Stimulated activated CD8-positive, alpha-beta memory T cell treated with anti-CD3 and anti-CD28 coated beads, Interleukin-15, amount 100 ng/mL, for 4 hours (primary cell): ENCODE measurements around the gene NDUFA7.
"Not testable (repeated sequence)": the region's sequence is repeated elsewhere in the genome, so short reads cannot be mapped to it uniquely, and the experiment has no call there.

ENCODE experiments used
- DNase-seq, 2 donors: peaks; one replicate each; pipeline ENCODE4 v3.0.0-alpha.2; 2020; ENCODE audit warnings: low read depth in 2 of 2

NDUFA7 gene

DNA sequence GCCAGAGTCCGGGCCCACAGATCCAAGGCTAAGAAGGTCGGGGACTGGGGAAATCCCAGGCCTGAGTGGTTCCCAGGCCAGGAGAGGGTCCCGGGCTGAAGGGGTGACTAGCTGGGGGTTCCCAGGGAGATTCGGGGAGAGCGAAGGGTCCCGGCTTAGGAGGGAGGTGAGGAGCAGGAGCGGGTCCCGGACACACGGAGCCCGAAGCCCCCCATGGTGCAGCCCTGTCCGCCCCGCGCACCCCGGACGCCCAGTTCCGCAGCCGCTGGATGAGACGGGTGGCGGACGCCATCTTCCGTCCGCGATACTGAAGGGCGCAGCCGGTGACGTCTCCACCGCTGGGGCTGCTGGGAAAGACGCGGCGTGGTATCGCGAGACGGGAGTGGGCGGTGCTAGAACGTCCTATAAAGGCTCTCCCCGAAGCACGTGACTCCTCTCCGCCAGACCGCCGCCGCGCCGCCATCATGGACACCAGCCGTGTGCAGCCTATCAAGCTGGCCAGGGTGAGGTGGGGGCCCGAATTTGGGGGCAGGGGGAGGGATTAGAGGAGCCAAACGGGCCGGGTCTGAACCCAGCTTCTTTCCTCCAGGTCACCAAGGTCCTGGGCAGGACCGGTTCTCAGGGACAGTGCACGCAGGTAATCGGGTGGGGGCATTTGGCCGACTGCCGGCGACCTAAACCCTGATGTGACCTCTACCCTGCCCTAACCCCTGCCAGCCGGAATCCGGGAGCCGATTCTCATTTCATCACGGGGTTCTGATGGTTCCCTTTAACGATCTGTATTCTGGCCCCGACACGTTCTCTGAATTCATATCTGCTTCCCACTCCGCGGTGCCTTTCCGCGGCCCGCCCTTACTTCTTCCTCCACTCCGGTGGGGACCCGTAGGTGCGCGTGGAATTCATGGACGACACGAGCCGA, at the start of gene NDUFA7, which contains the start of gene RPS28:
Gene NDUFA7, minus strand, starts transcription at position 309 of the 919 bp plus-strand sequence. Its CDS starts 17 bp downstream, at position 292.
Gene RPS28, plus strand, starts transcription at position 430 of the 919 bp plus-strand sequence. Its CDS starts 35 bp downstream, at position 465.
- peak; percentile 93 to 94 for DNase-seq

DNA sequence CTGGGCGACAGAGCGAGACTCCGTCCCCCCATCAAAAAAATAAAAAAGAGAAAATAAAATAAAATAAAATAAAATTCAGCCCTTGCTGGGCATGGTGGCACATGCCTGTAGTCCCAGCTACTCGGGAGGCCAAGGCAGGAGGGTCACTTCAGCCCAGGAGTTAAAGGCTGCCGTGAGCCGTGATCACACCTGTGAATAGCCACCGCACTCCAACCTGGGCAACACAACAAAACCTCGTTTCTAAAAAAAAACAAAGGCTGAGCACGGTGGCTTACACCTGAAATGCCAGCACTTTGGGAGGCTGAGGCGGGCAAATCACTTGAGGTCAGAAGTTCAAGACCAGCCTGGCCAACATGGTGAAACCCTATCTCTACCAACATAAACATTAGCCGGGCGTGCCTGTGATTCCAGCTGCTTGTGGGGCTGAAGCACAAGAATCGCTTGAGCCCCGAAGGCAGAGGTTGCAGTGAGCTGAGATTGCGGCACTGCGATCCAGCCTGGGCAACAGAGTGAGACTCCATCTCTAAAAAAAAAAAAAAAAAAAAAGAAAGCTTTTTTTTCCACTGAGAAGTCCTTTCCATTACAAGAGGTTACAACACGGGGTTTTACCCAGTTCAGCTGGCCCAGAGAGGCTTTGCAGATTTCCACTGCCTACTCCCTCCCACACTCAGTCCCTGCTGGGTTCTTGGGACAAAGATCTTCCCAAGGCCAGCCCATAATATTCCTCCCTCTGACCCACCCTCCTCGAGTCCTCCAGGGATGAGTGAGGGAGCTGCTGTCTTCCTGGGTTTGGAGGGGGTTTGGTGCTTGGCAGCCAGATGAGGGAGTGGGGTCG, 49.2 kb upstream of the NDUFA7 start:
- no peak for DNase-seq

DNA sequence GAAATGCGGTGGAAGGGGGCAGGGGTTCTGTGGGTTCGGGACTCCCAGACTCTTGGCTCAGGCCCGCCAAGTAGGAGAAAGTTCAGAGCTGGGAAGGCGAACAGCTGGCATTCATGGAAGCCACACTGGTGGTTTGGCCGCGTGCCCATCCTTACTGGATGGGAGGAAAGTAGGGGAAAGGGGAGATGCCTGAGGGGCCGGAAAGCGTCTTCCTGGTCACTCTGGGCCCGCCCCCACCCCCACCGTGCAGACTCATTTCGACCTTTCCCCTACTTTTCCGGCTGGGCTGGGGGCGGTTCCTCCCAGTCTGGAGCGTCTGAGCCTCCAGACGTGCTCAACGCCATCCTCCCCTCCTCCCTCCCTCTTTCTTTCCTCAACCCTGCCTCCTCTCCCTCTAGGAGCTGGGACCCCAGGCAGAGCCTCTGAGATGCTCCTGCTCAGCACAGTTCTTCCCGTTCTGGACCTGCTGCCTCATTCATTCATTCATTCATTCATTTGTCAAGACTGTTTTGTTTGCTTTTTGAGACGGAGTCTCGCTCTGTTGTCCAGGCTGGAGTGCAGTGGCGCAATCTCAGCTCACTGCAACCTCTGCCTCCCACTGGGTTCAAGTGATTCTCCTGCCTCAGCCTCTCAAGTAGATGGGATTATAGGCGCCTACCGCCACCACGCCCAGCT, 46.3 kb upstream of the NDUFA7 start:
- no peak for DNase-seq

DNA sequence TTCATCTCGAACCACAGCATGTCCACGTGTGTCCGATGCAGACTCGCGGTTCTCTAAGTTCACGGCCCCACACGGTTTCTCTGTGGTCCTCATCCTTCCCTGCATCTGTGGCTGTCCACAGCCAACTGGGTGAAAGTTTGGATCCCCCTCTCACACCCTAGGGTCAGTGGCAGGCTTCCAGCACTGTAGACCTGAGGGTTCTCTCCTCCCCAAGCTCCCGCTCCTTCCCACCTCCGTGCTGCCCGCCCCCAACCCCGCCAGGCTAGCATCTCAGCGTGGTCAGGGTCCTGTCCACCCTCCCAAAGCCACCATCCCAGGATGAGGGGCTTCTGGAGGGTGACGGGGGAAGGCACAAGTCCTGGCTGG, 45.8 kb upstream of the NDUFA7 start:
- DNase-seq, result no peak

DNA sequence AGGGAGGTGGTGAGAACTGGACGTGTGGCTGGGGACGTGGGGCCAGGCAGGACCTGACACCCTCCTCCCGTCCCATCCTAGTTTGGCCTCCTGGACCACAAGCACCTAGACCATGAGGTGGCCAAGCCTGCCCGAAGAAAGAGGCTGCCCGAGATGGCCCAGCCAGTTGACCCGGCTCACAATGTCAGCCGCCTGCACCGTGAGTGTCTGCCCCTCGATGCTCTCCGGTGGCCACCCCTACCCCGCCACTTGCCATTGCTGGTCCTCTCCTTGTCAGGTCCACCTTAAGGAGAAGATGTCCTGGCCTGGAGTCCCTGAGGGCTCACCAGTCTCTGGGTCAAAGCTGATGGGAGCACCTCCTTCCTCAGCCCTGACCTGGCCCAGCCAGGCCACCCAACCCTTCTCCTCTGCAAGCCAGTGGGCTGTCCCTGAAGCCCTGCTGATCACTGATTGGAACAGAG, 45.0 kb upstream of the NDUFA7 start:
- DNase-seq, result no peak

DNA sequence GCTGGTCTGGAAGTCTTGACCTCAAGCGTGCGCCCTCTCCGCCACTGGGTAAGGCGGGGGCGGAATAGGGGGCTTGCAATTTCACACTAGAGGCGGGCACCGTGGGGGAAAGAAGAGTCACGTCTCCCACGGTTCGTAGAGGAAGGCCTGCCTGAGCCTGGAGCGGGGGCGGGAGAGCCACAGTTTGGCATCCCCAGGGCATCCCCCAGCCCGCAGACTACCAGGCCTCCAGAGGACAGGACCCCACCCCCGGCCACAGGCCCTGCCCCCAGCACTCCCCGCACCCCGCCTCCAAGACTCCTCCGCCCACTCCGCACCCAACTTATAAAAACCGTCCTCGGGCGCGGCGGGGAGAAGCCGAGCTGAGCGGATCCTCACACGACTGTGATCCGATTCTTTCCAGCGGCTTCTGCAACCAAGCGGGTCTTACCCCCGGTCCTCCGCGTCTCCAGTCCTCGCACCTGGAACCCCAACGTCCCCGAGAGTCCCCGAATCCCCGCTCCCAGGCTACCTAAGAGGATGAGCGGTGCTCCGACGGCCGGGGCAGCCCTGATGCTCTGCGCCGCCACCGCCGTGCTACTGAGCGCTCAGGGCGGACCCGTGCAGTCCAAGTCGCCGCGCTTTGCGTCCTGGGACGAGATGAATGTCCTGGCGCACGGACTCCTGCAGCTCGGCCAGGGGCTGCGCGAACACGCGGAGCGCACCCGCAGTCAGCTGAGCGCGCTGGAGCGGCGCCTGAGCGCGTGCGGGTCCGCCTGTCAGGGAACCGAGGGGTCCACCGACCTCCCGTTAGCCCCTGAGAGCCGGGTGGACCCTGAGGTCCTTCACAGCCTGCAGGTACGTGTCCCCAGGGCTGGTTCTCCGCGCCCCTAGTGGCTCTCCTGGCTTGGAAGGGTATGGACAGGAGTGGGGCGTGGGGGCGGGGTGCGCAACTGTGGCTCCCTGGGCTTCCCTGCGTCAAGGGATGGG, 42.9 kb upstream of the NDUFA7 start, which contains the start of gene ANGPTL4:
Gene ANGPTL4, plus strand, starts transcription at position 353 of the 969 bp plus-strand sequence. Its CDS starts 167 bp downstream, at position 520.
- peak; percentile 50 to 57 for DNase-seq

DNA sequence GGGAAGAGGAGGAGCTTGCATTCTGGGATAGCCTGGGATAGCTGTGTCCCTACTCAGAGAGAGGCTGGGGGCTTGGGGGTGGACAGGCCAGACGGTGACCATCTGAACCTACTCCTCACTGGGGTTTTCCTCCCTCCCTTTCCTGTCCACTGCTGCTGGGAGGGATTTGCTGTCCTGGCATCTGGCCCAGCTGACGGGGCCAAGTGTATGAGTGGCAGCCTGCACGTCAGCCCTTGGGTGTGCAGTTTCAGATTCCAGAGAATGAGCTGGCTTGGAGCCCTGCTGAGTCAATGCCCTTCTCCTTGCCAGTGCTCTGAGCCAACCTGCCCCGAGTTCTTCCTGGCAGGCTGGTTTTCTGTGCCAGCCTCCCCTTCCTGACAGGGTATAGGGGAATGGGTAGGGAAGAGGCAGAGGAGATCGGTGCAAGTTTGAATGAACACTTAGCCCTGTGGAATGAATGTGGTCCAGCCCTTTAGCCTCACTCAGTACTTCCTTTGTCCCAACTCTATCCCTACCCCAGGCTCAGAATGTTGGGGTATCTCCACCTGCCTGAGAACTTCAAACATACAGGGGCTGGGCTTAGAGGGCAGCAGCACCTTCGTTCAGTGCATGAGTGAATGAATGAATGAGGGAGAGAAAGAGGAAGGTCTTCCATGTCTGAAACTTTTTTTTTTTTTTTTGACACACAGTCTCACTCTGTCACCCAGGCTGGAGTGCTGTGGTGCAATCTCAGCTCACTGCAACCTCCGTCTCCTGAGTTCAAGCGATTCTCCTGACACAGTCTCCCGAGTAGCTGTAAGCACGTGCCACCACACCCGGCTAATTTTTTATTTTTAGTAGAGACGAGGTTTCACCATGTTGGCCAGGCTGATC, 41.0 kb upstream of the NDUFA7 start:
- no peak for DNase-seq

DNA sequence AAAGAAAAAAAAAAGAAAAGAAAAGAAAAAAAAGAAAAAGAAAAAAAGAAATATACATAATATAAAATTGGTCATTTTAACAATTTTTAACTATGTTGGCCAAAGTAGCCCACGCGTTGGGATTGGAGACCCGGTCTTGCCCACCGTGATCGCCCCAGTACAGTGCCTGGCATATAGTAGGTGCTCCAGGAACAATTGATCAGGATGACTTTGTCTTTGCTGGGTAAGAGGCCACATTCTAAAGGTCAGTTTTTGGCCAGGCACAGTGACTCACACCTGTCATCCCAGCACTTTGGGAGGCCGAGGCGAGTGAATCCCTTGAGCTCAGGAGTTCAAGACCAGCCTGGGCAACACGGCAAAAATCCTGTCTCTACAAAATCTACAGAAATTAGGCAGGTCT, 39.0 kb upstream of the NDUFA7 start:
- DNase-seq, result no peak

DNA sequence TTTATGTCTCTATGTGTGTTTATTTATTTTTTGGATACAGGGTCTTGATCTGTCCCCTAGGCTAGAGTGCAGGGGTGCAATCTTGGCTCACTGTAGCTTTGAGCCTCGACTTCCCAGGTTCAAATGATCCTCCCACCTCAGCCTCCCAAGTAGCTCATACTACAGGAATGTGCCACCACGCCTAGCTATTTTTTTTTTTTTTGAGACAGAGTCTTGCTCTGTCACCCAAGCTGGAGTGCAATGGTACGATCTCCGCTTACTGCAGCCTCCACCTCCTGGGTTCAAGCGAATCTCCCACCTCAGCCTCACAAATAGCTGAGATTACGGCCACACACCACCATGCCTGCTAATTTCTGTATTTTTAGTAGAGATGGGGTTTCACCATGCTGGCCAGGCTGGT, 37.8 kb upstream of the NDUFA7 start:
- DNase-seq, result no peak

DNA sequence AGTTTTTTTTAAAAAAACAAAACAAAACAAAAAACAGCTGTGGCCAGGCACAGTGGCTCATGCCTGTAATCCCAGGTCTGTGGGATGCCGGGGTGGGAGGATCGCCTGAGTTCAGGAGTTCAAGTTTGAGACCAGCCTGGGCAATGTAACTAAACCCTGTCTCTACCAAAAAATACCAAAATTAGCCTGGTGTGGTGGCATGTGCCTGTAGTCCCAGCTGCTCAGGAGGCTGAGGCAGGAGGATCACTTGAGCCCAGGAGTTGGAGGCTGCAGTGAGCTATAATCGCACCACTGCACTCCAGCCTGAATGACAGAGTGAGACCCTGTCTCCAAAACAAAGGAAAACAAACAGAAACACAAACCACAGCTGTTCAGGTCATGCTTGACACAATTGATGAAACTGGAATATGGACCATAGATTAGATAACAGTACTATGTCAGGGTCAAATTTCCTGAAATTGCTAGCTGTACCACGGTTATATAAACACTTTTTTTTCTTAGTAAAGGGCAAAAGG, 35.9 kb upstream of the NDUFA7 start:
- no peak for DNase-seq

DNA sequence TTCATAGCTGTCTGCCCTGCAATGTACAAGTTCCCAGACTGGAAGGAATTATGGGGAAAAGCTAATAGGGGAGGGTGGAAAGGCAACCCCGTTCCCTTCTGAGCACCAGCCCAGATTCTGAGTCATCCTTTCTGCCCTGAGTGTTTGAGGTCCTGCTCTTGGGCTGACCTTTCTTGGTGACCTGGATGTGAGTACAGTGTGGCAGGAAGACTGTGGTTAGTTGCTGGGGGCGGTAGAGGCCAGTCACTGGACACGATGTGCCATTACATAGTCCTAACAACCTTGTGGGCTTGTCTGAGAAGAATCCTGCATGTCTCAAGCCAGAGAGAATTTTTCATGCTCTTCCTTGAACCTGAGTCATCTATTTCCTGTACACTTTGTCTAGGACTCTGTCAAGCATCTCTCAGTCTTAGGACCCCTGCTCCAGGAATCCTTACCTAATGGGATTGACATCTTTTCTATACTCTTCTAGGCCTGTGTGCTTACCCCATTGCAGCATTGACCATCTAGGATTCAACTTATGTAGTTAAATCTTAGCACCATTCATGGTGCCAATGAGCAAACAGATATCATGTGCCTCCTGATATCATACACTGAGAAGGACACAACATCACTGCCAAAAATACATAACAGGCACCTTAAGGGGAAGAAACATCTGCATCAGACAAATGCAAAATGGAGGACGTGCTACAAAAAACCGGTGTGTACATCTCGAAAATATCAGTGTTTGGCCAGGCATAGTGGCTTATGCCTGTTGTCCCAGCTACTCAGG, 34.6 kb upstream of the NDUFA7 start:
- no peak for DNase-seq

DNA sequence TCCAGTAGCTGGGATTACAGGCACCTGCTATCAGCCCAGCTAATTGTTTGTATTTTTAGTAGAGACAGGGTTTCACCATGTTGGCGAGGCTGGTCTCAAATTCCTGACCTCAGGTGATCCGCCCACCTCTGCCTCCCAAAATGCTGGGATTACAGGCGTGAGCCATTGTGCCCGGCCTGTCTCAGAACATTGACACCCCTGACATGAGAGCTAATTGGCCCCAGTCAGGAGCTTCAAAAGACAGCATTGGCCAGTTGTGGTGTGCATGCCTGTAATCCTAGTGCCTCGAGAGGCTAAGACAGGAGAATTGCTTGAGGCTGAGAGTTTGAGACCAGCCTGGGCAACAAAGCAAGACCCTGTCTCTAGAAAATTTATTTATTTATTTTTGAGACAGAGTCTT, 31.7 kb upstream of the NDUFA7 start:
- not testable (repeated sequence) for DNase-seq

DNA sequence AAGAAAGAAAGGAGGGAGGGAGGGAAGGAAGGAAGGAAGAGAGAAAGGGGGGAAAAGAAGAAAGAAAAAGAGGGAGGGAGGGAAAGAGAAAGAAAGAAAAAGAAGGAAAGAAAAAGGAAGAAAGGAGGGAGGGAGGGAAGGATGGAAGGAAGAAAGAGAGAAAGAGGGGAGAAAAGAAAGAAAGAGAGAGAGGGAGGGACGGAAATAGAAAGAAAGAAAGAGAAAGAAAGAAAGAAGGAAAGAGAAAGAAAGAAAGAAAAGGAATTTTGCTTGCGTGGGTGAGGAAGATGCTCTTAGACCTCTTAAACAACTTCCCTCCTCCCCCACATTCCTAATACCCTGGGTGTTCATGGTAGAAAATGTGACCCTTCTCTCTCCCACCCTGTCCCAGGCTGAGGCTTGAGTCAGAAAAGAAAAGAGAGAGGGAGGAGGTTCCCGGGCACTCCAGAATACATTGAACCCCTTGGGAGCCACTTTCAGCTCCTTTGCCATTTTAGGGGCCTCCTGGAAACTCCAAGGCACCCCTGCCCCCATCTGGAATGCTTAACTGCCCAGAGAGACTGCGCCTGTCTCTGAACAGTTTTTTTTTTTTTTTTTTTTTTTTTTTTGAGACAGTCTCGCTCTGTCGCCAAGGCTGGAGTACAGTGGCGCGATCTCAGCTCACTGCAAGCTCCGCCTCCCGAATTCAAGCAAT, 31.1 kb upstream of the NDUFA7 start:
- no peak for DNase-seq

DNA sequence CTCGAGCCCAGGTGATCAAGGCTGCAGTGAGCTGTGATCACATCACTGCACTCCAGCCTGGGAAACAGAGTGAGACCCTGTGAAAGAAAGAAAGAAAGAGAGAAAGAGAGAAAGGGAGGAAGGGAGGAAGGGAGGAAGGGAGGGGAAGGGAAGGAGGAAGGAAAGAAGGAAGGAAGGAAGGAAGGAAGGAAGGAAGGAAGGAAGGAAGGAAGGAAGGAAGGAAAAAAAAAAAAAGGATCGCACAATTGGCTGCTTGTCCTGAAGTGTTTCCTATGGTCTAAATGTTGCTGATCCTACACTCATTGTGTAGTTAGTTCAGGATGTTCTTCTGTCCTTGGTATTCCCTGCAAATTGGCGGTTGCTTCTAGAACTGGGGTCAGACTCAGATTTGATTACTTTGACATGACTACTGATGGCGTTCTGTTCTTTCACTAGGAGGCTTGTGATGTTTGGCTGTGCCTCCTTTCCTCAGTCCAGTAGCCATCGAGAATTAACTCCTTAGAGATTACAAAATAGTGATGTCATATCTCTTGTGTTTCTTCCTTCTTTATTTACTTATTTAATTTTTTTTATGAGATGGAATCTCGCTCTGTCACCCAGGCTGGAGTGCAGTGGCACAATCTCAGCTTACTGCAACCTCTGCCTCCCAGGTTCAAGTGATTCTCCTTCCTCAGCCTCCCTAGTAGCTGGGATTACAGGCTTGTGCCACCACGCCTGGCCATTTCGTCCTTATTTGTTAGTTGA, 28.6 kb upstream of the NDUFA7 start:
- not testable (repeated sequence) for DNase-seq

DNA sequence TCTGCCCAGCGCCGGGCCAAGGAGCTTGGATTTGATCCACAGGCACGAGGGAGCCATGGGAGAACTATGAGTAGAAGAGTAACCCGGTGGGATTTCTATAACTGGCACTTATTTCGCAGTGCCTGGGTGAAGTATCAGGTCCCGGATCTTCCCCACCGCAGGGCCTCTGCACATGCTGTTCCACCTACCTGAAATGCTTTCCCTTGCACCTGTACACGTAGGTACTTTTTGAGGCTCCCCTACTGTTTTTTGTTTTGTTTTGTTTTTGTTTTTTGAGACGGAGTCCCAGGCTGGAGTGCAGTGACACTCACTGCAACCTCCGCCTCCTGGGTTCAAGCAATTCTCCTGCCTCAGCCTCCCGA, 22.3 kb upstream of the NDUFA7 start:
- DNase-seq, result no peak

DNA sequence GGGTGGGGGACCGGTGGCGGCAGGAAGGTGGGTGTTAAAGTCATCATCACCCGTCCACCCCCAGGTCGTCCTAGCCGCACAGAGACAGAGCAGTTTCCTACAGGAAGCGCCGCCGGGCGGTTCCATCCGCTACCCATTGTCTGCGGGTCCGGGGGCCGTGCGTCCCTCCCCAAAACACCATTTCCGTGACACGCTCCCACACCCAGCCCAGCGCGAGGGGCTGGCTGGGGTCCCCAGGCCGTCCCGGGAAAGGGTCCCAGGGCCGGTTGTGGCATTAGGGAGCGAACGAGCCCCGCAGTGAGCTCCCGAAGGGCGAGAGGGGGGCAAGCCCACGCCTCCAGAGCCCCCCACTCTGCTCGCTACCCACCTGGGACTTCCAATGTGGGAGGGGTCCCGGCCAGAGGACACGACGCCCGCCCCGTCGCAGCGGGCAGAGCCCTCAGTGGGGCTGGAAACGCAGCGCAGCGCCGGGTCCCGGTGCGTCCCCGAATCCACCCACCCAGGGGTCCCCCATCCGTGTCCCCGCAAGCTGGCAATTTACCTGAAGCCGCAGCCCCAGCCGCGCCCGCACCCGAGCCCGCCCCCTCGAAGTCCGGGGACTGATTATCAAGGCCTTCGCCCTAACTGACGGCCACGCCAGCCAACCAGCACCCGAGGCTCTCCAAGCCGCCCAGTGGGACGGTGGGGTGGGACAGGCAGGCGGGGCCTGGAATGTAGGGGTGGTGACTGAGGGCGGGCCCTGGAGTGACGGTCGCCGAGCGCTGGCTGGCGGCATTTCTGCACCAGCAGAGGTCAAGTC, 21.7 kb upstream of the NDUFA7 start, which contains the start of gene KANK3:
Gene KANK3, minus strand, starts transcription at position 579 of the 799 bp plus-strand sequence. CDS start 5,434 bp downstream, outside the sequence.
- DNase-seq, result peak; percentile 85 to 88
